ENCODE measurements around the gene SORBS2.

SORBS2 gene

GRCh38 chr4:185654311-185654710 is 157.7 kb downstream of the SORBS2 start:
- H3K4me3 ChIP-seq (ENCODE audit: low read depth, low read length) = no peak overlapping the region
- TF ChIP-seq POLR2A (IDR thresholded peaks at IDR 0.05; ENCODE audit: extremely low read depth, insufficient read length) = no peak
- TF ChIP-seq, protein P1, sequence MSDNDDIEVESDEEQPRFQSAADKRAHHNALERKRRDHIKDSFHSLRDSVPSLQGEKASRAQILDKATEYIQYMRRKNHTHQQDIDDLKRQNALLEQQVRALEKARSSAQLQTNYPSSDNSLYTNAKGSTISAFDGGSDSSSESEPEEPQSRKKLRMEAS (IDR thresholded peaks at IDR 0.05; ENCODE audit: low read depth, low read length) = no peak
- no peak for TF ChIP-seq MYC (IDR thresholded peaks at IDR 0.05; ENCODE audit: low read depth, low read length)
- TF ChIP-seq, protein P2, sequence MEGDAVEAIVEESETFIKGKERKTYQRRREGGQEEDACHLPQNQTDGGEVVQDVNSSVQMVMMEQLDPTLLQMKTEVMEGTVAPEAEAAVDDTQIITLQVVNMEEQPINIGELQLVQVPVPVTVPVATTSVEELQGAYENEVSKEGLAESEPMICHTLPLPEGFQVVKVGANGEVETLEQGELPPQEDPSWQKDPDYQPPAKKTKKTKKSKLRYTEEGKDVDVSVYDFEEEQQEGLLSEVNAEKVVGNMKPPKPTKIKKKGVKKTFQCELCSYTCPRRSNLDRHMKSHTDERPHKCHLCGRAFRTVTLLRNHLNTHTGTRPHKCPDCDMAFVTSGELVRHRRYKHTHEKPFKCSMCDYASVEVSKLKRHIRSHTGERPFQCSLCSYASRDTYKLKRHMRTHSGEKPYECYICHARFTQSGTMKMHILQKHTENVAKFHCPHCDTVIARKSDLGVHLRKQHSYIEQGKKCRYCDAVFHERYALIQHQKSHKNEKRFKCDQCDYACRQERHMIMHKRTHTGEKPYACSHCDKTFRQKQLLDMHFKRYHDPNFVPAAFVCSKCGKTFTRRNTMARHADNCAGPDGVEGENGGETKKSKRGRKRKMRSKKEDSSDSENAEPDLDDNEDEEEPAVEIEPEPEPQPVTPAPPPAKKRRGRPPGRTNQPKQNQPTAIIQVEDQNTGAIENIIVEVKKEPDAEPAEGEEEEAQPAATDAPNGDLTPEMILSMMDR (IDR thresholded peaks at IDR 0.05; ENCODE audit: low read depth, low read length) = no peak
- no peak for DNase-seq (ENCODE audit: low read depth)

- no peak for DNase-seq (ENCODE audit: low read depth)
- TF ChIP-seq, protein P2 (IDR thresholded peaks at IDR 0.05; ENCODE audit: low read depth, low read length) = no peak
- no peak for TF ChIP-seq MYC (IDR thresholded peaks at IDR 0.05; ENCODE audit: low read depth, low read length)
- no peak for TF ChIP-seq POLR2A (IDR thresholded peaks at IDR 0.05; ENCODE audit: extremely low read depth, insufficient read length)
- TF ChIP-seq, protein P1 (IDR thresholded peaks at IDR 0.05; ENCODE audit: low read depth, low read length) = no peak
- no peak overlapping the region for H3K4me3 ChIP-seq (ENCODE audit: low read depth, low read length)
Observed at GRCh38 chr4:185651851-185652250, 160.1 kb downstream of the SORBS2 start.

- TF ChIP-seq, protein P1 (IDR thresholded peaks at IDR 0.05; ENCODE audit: low read depth, low read length) = no peak
- TF ChIP-seq MYC (IDR thresholded peaks at IDR 0.05; ENCODE audit: low read depth, low read length) (no peak), POLR2A (IDR thresholded peaks at IDR 0.05; ENCODE audit: extremely low read depth, insufficient read length) (no peak)
- TF ChIP-seq, protein P2 (IDR thresholded peaks at IDR 0.05; ENCODE audit: low read depth, low read length) = no peak
- DNase-seq (ENCODE audit: low read depth) = no peak
- no peak overlapping the region for H3K4me3 ChIP-seq (ENCODE audit: low read depth, low read length)
Observed at GRCh38 chr4:185651137-185651677, 160.8 kb downstream of the SORBS2 start.

- no peak for TF ChIP-seq POLR2A (IDR thresholded peaks at IDR 0.05; ENCODE audit: extremely low read depth, insufficient read length)
- TF ChIP-seq, protein P2 (IDR thresholded peaks at IDR 0.05; ENCODE audit: low read depth, low read length) = no peak
- no peak for TF ChIP-seq MYC (IDR thresholded peaks at IDR 0.05; ENCODE audit: low read depth, low read length)
- TF ChIP-seq, protein P1 (IDR thresholded peaks at IDR 0.05; ENCODE audit: low read depth, low read length) = no peak
- DNase-seq (ENCODE audit: low read depth) = no peak
- H3K4me3 ChIP-seq (ENCODE audit: low read depth, low read length) = no peak overlapping the region
Observed at GRCh38 chr4:185648631-185649030, 163.4 kb downstream of the SORBS2 start.

DNA sequence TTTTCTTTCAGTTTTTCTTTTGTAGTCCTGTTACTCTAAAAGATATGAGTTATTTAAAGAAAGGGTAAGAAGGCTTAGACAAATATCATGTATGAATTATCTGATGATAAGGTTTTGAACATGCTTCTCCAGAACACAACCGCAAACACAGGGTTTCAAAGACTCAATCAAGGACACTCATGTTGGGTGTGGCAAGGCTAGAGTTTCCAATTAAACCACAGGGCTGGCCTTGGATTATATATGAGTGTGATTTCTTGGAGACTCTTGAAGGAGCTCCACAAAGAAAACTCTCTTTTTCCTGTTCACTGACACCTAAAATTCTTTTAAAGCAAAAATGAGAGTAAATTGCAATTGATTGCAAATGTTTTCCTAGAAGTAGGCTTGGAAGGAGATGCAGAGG is 166.6 kb downstream of the SORBS2 start:
- no peak for DNase-seq (ENCODE audit: low read depth)
- H3K4me3 ChIP-seq (ENCODE audit: low read depth, low read length) = no peak overlapping the region
- TF ChIP-seq, protein P2 (IDR thresholded peaks at IDR 0.05; ENCODE audit: low read depth, low read length) = no peak
- TF ChIP-seq POLR2A (IDR thresholded peaks at IDR 0.05; ENCODE audit: extremely low read depth, insufficient read length) (no peak), MYC (IDR thresholded peaks at IDR 0.05; ENCODE audit: low read depth, low read length) (no peak)
- TF ChIP-seq, protein P1 (IDR thresholded peaks at IDR 0.05; ENCODE audit: low read depth, low read length) = no peak

Measured in NB4 (cell line).